HepG2 (cell line): ENCODE measurements around the gene DNTTIP2. TPM values are rescaled to one million over a fixed set of nuclear protein-coding genes. Genes with fewer than 3 reads are reported as not detected.
A peak's percentile ranks its signal among the peaks of the same experiment; 100 is the strongest.
"Not testable (repeated sequence)": the region's sequence is repeated elsewhere in the genome, so short reads cannot be mapped to it uniquely, and the experiment has no call there.

Experiments used
- ATAC-seq: fragments of 200-7000 bp; cut with Tn5 transposase; 3 replicates; pipeline ENCODE4 v1.9.1; 2020; ENCODE audit warnings: mild to moderate bottlenecking, moderate library complexity
- BruUV-seq: library from RNA; stranded (reverse); fragments of 400-500 nt; replicated peaks from 2 replicates; lab custom pipeline; 2021; lab: Mats Ljungman, UMichigan
- CTCF ChIA-PET: fragments of 300-600 bp; formaldehyde crosslinking; extraction: SDS; loops from one replicate; lab custom pipeline; 2021; ENCODE audit warnings: low total read pairs, inconsistent platforms, low intra/inter-chr PET ratio; lab: Yijun Ruan, JAX
- POLR2A ChIA-PET: fragments of 350-600 bp; sonication (Branson Sonifier 250); formaldehyde crosslinking; loops from one replicate; lab custom pipeline; 2020; ENCODE audit warnings: antibody characterized with exemption, inconsistent platforms; lab: Yijun Ruan, JAX
- DNase-seq: peaks from one replicate; pipeline ENCODE4 v3.0.0-alpha.2; 2015; ENCODE audit warnings: low spot score
- FAIRE-seq: peaks from 3 replicates; lab custom pipeline; 2011; peaks lifted over from hg19 to GRCh38; lab: Jason Lieb, UNC
- H2AFZ ChIP-seq: one replicate; pipeline ENCODE4 v1.6.1; 2011; ENCODE audit warnings: low read length, inconsistent platforms
- H3K27ac ChIP-seq: fragments of 300-600 bp; 3 replicates; pipeline ENCODE4 v1.8.0; 2011; ENCODE audit warnings: mixed run types, mild to moderate bottlenecking, mixed read lengths, low read length, inconsistent platforms; ENCODE audit not compliant: insufficient read depth; ENCODE audit errors: extremely low read length
- H3K27me3 ChIP-seq, 2 experiments: fragments of 200-600 bp in 1 of 2; 2 replicates in 1 of 2; 3 replicates in 1 of 2; pipeline versions ENCODE4 v1.6.0 to v1.8.0; 2011; ENCODE audit warnings: low read length in 2 of 2, mild to moderate bottlenecking in 2 of 2, moderate library complexity in 2 of 2, inconsistent platforms in 1 of 2; ENCODE audit not compliant: insufficient read depth in 2 of 2, control insufficient read depth in 1 of 2
- H3K36me3 ChIP-seq, 2 experiments: fragments of 200-600 bp in 1 of 2; replicated peaks in 1 of 2; 2 replicates in 1 of 2; 3 replicates in 1 of 2; pipeline versions ENCODE4 v1.5.1 to v1.8.0; 2011; ENCODE audit warnings: low read length in 2 of 2, inconsistent platforms in 1 of 2; ENCODE audit not compliant: insufficient read depth in 2 of 2, control insufficient read depth in 1 of 2
- H3K4me1 ChIP-seq: 2 replicates; pipeline ENCODE4 v1.5.1; 2012; ENCODE audit warnings: low read length, inconsistent platforms; ENCODE audit not compliant: insufficient read depth
- H3K4me2 ChIP-seq: 2 replicates; pipeline ENCODE4 v1.6.0; 2011; ENCODE audit warnings: low read depth, low read length, inconsistent platforms
- H3K4me3 ChIP-seq, 3 experiments: fragments of 200-600 bp in 1 of 3; sonication (generic), shearing (Covaris generic) in 1 of 3; replicated peaks in 1 of 3; 2 replicates each; pipeline ENCODE4 v1.5.1; 2011 to 2016; ENCODE audit warnings: low read length in 3 of 3, inconsistent platforms in 2 of 3, low read depth in 2 of 3, mild to moderate bottlenecking in 2 of 3, control low read depth in 1 of 3, mixed read lengths in 1 of 3; ENCODE audit not compliant: insufficient read depth in 1 of 3
- H3K79me2 ChIP-seq: one replicate; pipeline ENCODE4 v1.6.1; 2011; ENCODE audit warnings: low read length, inconsistent platforms; ENCODE audit not compliant: insufficient read depth
- H3K9ac ChIP-seq: 2 replicates; pipeline ENCODE4 v1.6.0; 2011; ENCODE audit warnings: mild to moderate bottlenecking, low read depth, low read length, inconsistent platforms; ENCODE audit not compliant: insufficient read depth
- H3K9me3 ChIP-seq: 2 replicates; pipeline ENCODE4 v1.5.1; 2012; ENCODE audit warnings: mild to moderate bottlenecking, low read length
- H4K20me1 ChIP-seq: 2 replicates; pipeline ENCODE4 v1.6.0; 2011; ENCODE audit warnings: inconsistent platforms, mild to moderate bottlenecking, low read length, moderate library complexity; ENCODE audit not compliant: insufficient read depth
- IRF2 ChIP-seq: IDR thresholded peaks from 2 replicates; pipeline ENCODE4 v1.6.1; 2018; ENCODE audit warnings: missing genetic modification reagents, missing compliant biosample characterization
- KDM4B ChIP-seq: sonication (generic); formaldehyde crosslinking; IDR thresholded peaks from 2 replicates; pipeline ENCODE4 v1.4.0; 2020; ENCODE audit warnings: missing genetic modification reagents
- THAP11 ChIP-seq: IDR thresholded peaks from 2 replicates; pipeline ENCODE4 v1.6.1; 2016; ENCODE audit warnings: missing biosample characterization, missing genetic modification reagents
- WGBS: methylation state at CpG from one replicate; pipeline ENCODE4 v1.1.6; 2017; ENCODE audit warnings: low lambda C conversion rate; 5-methylcytosine and 5-hydroxymethylcytosine counted together
- in situ Hi-C: cut with HindIII; loops from 2 replicates; pipeline ENCODE4 v1.10.0; 2017; ENCODE audit warnings: low pct_unique_long_range_greater_than_20kb; ENCODE audit not compliant: extremely low pct_ligation_motif_present
- intact Hi-C: fragments of 100-400 bp; cut with micrococcal nuclease; formaldehyde crosslinking; loops from one replicate; pipeline ENCODE4 v1.10.0; 2022; ENCODE audit not compliant: unreplicated experiment
- polyA plus RNA-seq, 8 experiments: library from polyadenylated mRNA; depleted of rRNA in 3 of 8; stranded (reverse) in 7 of 8; unstranded in 1 of 8; fragments of >200 nt; fragmentation: Illumina TruSeq in 4 of 8; extraction: Trizol in 4 of 8; gene quantifications; 2 replicates each; pipeline versions ENCODE4 v1.2.1 to v1.2.3, GENCODE V29; 2011 to 2016; ENCODE audit warnings: low read depth in 4 of 8, missing spikeins in 1 of 8, mixed read lengths in 1 of 8; ENCODE audit not compliant: insufficient read depth in 1 of 8
- total RNA-seq, 5 experiments: library from RNA; depleted of rRNA; stranded (reverse); fragments of >200 nt; fragmentation: Illumina TruSeq; extraction: Trizol; gene quantifications; 2 replicates each; pipeline ENCODE4 v1.2.3, GENCODE V29; 2016; ENCODE audit warnings: low read depth in 1 of 5
- TF ChIP-seq, protein P1 (sequence below): sonication (generic); formaldehyde crosslinking; IDR thresholded peaks from 2 replicates; pipeline ENCODE4 v1.8.1; 2023; ENCODE audit warnings: mild to moderate bottlenecking, inconsistent platforms, moderate library complexity, missing genetic modification reagents, borderline replicate concordance

The DNTTIP2 gene
- total and polyA plus RNA-seq, 2 of the 13 experiments (the other 11 are each of a cell fraction or from before 2014, with no cell fraction given), result 11.4 to 63.3 TPM

- in situ Hi-C loops (no loop called here), intact Hi-C loops (no loop called here)
- CTCF ChIA-PET, result no interaction called here
- no peak for ATAC-seq
- no peak for DNase-seq
- POLR2A ChIA-PET, result no interaction called here
- Histone ChIP-seq H3K9ac (no peak overlapping the region), H3K36me3 (peaks cover 2 to 15% of the 10 kb centered on the region in 2 experiments; a peak in 3 of 5 replicates), H3K27ac (no peak overlapping the region), H3K4me3 (no peak overlapping the region), H3K79me2 (no peaks in the 10 kb centered on the region), H3K4me2 (no peak overlapping the region), H3K27me3 (no peaks in the 10 kb centered on the region), H4K20me1 (no peaks in the 10 kb centered on the region), H3K9me3 (no peaks in the 10 kb centered on the region), H2AFZ (no peak overlapping the region), H3K4me1 (no peaks in the 10 kb centered on the region)
- TF ChIP-seq, protein P1, sequence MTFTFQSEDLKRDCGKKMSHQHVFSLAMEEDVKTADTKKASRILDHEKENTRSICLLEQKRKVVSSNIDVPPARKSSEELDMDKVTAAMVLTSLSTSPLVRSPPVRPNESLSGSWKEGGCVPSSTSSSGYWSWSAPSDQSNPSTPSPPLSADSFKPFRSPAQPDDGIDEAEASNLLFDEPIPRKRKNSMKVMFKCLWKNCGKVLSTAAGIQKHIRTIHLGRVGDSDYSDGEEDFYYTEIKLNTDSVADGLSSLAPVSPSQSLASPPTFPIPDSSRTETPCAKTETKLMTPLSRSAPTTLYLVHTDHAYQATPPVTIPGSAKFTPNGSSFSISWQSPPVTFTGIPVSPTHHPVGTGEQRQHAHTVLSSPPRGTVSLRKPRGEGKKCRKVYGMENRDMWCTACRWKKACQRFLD, result no peak
- TF ChIP-seq IRF2 (CRISPR knock-in tag), result no peak
- BruUV-seq, result no TSS peak
- WGBS, result 85% methylated on average over 5 of the region's 5 CpGs
- no peak for FAIRE-seq
Observed at GRCh38 chr1:93865253-93865652, 13.8 kb downstream of the DNTTIP2 start.

DNA sequence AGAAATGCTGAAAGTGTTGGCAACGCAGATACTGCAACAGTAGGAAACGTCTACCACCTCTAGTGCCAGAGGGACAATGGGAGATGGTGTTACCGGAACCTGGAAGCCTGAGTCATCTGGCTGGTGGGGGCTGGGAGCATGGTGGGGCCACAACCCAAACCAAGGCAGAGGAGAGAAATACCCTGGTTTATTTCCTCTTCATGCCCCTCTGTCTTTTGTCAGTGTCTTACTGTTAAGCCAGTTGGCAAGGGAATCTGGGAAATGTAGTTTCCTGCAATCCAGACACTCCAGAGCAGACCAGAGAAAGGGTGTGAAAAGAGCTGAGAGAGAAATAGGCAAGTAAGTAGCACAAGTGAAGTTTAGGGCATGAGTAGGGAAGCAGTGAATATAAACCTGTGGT is 14.8 kb downstream of the DNTTIP2 start:
- CTCF ChIA-PET, result no interaction called here
- intact Hi-C loops (no loop called here), in situ Hi-C loops (no loop called here)
- H3K4me1 ChIP-seq, result no peaks in the 10 kb centered on the region
- H3K36me3 ChIP-seq, result peaks cover 2 to 5% of the 10 kb centered on the region in 2 experiments; a peak in 1 of 5 replicates
- no peaks in the 10 kb centered on the region for H3K79me2 ChIP-seq
- no peaks in the 10 kb centered on the region for H4K20me1 ChIP-seq
- ATAC-seq, result no peak
- WGBS, result 75% methylated on average over 3 of the region's 3 CpGs
- no peaks in the 10 kb centered on the region for H3K9me3 ChIP-seq
- no peak for DNase-seq
- no peak overlapping the region for H3K4me3 ChIP-seq
- POLR2A ChIA-PET, result no interaction called here
- H3K27ac ChIP-seq, result no peak overlapping the region
- H3K9ac ChIP-seq, result no peak overlapping the region
- no peaks in the 10 kb centered on the region for H3K27me3 ChIP-seq
- 0 out of 2 replicates have a peak, but pooled peaks have one; percentile 46 for TF ChIP-seq THAP11 (CRISPR knock-in tag)
- no peak for TF ChIP-seq KDM4B
- no peak overlapping the region for H2AFZ ChIP-seq
- no peak for FAIRE-seq
- BruUV-seq, result no TSS peak
- no peak overlapping the region for H3K4me2 ChIP-seq

- 7% methylated on average over 3 of the region's 3 CpGs for WGBS
- H3K9me3 ChIP-seq, in situ Hi-C loops, CTCF ChIA-PET, intact Hi-C loops, H3K27ac ChIP-seq, H3K9ac ChIP-seq, POLR2A ChIA-PET, H2AFZ ChIP-seq, H3K4me1 ChIP-seq, H3K4me2 ChIP-seq, FAIRE-seq, H3K36me3 ChIP-seq, H3K4me3 ChIP-seq, H3K79me2 ChIP-seq, BruUV-seq, DNase-seq, ATAC-seq, H4K20me1 ChIP-seq, H3K27me3 ChIP-seq: not testable (repeated sequence)
Observed at GRCh38 chr1:93857653-93858052, 21.4 kb downstream of the DNTTIP2 start.
